ENCODE data around the gene NREP.
"Not testable (repeated sequence)": the region's sequence is repeated elsewhere in the genome, so short reads cannot be mapped to it uniquely, and the experiment has no call there.

DNA sequence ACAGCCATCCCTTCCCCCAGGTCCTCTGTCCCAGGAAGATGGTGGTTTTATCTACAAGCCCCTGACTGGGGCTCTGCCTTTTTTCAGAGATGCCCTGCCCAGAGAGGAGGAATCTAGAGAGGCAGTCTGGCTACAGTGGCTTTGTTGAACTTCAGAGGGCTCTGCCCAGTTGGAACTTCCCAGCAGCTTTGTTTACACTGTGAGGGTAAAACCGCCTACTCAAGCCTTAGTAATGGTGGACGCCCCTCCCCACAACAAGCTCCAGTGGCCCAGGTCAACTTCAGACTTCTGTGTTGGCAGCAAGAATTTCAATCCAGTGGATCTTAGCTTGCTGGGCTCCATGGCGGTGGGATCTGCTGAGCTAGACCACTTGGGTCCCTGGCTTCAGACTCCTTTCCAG is 40.2 kb downstream of the NREP start:
- TF ChIP-seq, protein P1, sequence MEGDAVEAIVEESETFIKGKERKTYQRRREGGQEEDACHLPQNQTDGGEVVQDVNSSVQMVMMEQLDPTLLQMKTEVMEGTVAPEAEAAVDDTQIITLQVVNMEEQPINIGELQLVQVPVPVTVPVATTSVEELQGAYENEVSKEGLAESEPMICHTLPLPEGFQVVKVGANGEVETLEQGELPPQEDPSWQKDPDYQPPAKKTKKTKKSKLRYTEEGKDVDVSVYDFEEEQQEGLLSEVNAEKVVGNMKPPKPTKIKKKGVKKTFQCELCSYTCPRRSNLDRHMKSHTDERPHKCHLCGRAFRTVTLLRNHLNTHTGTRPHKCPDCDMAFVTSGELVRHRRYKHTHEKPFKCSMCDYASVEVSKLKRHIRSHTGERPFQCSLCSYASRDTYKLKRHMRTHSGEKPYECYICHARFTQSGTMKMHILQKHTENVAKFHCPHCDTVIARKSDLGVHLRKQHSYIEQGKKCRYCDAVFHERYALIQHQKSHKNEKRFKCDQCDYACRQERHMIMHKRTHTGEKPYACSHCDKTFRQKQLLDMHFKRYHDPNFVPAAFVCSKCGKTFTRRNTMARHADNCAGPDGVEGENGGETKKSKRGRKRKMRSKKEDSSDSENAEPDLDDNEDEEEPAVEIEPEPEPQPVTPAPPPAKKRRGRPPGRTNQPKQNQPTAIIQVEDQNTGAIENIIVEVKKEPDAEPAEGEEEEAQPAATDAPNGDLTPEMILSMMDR (IDR thresholded peaks at IDR 0.05): not testable (repeated sequence)
- not testable (repeated sequence) for TF ChIP-seq POLR2A, POLR2AphosphoS5 (IDR thresholded peaks at IDR 0.05)

Data from breast epithelium (tissue), 3 donors.